Measurements from ENCODE around the gene MZT1.

MZT1 gene

DNA sequence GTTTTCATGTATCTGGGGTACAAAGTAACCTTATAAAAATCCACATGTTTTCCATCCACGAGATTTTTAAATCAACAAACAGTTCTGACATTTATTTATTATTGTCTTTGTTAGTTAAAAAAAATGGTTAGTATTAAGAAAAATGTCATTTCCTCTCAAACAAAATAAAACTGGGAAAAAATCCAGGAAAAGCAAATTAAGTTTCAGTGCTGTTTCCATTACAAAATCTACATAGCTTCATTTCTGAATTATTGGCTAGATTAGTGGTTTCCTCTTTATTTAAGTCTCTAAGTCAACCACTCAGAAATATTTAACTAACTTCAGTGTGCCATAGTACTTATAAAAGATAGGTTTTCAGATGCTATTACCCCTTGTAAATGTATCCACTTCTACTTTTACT, 49.1 kb downstream of the MZT1 start:
- no peak for DNase-seq

DNA sequence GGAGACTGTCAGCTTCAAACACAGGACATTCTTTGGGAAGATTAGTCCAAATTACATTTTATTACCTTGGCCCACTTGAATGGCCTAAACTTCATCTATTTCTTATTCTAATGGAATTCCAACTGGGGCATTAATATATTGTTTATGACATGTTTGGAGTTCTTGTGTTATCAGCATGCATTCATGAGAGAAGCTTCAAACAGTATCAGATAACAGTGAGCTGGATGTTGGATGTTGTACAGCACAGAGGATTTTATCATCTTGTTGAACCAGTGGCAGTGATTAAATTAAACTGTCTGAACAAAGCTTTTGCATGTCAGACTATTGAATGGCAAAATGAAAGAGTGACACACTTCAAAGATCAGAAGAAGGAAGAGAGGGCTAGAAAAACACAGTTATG, 50.0 kb downstream of the MZT1 start:
- no peak for DNase-seq

DNA sequence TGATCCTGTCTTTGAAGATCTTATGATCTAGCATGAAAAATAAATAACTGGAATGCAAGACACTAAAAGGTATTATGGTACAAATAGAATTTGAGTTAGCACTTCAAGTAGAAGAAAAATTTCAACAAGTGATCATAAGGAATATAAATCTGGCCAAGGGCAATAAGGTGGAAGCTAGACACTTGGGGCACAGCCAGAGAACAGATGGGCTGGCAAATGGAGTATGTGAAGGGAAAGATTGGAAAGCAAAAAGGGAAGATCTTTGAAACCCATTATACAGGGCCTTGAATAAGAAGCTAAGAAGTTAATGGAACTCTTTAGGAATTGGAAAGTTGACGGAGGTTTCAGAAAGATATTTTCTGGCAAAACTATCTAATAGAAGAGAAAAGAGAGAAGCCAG, 61.0 kb downstream of the MZT1 start:
- no peak for DNase-seq

DNA sequence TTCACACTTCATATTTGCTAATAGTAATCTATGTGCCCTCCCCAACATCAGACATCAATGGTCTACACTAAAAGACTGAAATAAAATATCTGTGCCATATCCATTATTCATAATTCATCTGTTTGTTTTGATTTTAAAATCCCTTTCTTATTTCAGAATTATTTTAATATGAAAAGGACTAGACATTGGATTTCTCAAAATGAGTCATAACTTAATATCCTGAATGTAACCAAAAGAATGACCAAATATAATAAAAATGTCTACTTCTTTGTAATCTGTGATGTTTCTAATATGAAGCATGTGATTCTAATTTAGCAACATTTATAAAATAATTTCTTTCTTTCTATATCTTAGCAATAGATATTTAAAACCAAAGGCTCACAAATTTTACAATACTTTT, 64.9 kb downstream of the MZT1 start:
- no peak for DNase-seq
